ENCODE results near the gene ADPRHL1.

Gene ADPRHL1

GRCh38 chr13:113466383-113466782 lies 13.1 kb upstream of the ADPRHL1 start:
- H3K4me3 ChIP-seq (replicated peaks in 1 of 2; ENCODE audit: low read depth in 2 of 2, low read length in 2 of 2), result no peak overlapping the region
- DNase-seq (ENCODE audit: low read depth in 2 of 2), result no peak
- TF ChIP-seq CTCF (IDR thresholded peaks at IDR 0.05; ENCODE audit: low read depth, low read length), result no peak

GRCh38 chr13:113465300-113465699 lies 12.0 kb upstream of the ADPRHL1 start:
- H3K4me3 ChIP-seq (replicated peaks in 1 of 2; ENCODE audit: low read depth in 2 of 2, low read length in 2 of 2), result no peak overlapping the region
- no peak for TF ChIP-seq CTCF (IDR thresholded peaks at IDR 0.05; ENCODE audit: low read depth, low read length)
- DNase-seq (ENCODE audit: low read depth in 2 of 2), result no peak

- no peak for DNase-seq (ENCODE audit: low read depth in 2 of 2)
- H3K4me3 ChIP-seq (replicated peaks in 1 of 2; ENCODE audit: low read depth in 2 of 2, low read length in 2 of 2), result no peak overlapping the region
- TF ChIP-seq CTCF (IDR thresholded peaks at IDR 0.05; ENCODE audit: low read depth, low read length), result no peak
Observed at GRCh38 chr13:113464476-113464875, 11.2 kb upstream of the ADPRHL1 start.

- no peak overlapping the region for H3K4me3 ChIP-seq (replicated peaks in 1 of 2; ENCODE audit: low read depth in 2 of 2, low read length in 2 of 2)
- no peak for DNase-seq (ENCODE audit: low read depth in 2 of 2)
- no peak for TF ChIP-seq CTCF (IDR thresholded peaks at IDR 0.05; ENCODE audit: low read depth, low read length)
Observed at GRCh38 chr13:113461022-113461751, 7.9 kb upstream of the ADPRHL1 start.

- no peak for DNase-seq (ENCODE audit: low read depth in 2 of 2)
- no peak overlapping the region for H3K4me3 ChIP-seq (replicated peaks in 1 of 2; ENCODE audit: low read depth in 2 of 2, low read length in 2 of 2)
- TF ChIP-seq CTCF (IDR thresholded peaks at IDR 0.05; ENCODE audit: low read depth, low read length), result no peak
Observed at GRCh38 chr13:113460599-113460998, 7.3 kb upstream of the ADPRHL1 start.

- no peak for DNase-seq (ENCODE audit: low read depth in 2 of 2)
- no peak for TF ChIP-seq CTCF (IDR thresholded peaks at IDR 0.05; ENCODE audit: low read depth, low read length)
- no peak overlapping the region for H3K4me3 ChIP-seq (replicated peaks in 1 of 2; ENCODE audit: low read depth in 2 of 2, low read length in 2 of 2)
Observed at GRCh38 chr13:113460064-113460555, 6.8 kb upstream of the ADPRHL1 start.

All from cardiac fibroblast (primary cell).